Activated CD8-positive, alpha-beta memory T cell treated with anti-CD3 and anti-CD28 coated beads, Interleukin-2, amount 50 U/mL, for 1 hour (primary cell): ENCODE data around the gene SARNP.

ENCODE experiments used
- DNase-seq: peaks from one replicate; pipeline ENCODE4 v3.0.0-alpha.2; 2020; ENCODE audit errors: extremely low read depth

Gene SARNP

DNA sequence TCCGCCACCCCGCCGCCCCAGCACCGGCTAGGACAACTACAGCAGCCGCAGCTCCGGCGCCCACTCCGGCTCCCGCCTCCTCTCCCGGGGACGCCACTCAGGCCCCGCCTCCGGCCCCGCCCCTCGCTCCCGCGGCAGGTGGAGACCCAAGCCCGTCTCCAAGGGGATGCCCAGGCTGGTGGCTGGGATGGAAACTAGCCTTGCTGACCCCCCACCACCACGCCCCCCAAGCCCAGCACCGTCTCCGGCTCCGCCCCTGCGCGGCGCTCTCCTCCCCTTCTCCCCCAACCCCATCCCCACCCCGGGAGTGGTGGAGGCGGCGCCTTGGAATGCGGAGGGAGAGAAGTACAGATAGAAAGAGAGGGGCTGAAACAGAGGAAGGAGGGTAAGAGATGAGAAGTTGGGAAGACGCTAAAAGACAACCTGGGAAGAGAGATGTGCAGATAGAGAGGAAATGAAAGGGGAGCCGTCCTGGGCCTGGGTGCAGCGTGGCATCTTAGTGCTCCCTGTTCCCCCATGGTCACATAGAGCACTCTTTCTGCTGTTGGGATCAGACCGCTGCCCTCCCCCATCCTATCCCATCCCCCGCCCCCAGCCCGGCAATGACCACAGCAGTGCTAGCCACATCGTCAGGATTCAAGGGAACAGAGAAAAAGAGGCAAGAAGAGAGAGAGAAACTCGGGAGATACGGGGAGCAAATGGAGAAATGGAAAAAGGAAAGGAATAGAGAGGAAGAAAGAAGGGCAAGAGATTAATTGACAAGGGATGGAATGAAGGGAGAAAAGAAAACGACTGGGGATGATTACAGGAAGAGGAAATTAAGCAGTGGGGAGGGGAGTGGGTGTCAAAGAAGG is 109.5 kb downstream of the SARNP start, which contains the start of gene ITGA7:
Gene ITGA7 (minus strand): TSS at position 64 of the 854 bp plus-strand sequence. CDS start 222 bp downstream, outside the sequence.
- no peak for DNase-seq
